ENCODE measurements around the gene ANO8.

ANO8 gene

GRCh38 chr19:17346109-17346671 lies 11.5 kb upstream of the ANO8 start:
- peak; percentile 16 to 20 for DNase-seq (ENCODE audit: low read depth in 2 of 2)

- DNase-seq (ENCODE audit: low read depth in 2 of 2) = no peak
These were observed 7.2 kb upstream of the ANO8 start for GRCh38 chr19:17341845-17342244.

DNA sequence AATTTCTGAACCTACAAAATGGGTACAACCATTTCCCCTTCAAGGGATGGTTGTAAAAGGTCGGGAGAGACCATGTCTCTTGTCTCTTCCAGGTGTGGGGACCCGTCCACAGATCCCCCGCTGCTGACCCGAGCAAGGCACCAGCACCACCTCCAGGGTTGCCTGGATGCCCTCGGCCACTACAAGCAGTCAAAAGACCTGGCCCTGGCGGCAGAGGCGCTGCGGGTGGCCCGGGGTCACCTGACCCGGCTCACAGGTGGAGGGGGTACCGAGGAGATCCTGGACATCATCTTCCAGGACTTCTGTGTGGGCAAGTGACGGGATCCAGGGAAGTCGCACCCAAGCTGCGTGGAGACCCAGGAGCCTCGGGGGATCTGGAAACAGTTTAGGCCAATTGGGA lies 6.7 kb upstream of the ANO8 start:
- DNase-seq (ENCODE audit: low read depth in 2 of 2) = no peak

GRCh38 chr19:17340871-17341357 lies 6.3 kb upstream of the ANO8 start:
- DNase-seq (ENCODE audit: low read depth in 2 of 2) = no peak

GRCh38 chr19:17340302-17340870 lies 5.7 kb upstream of the ANO8 start:
- no peak for DNase-seq (ENCODE audit: low read depth in 2 of 2)

DNA sequence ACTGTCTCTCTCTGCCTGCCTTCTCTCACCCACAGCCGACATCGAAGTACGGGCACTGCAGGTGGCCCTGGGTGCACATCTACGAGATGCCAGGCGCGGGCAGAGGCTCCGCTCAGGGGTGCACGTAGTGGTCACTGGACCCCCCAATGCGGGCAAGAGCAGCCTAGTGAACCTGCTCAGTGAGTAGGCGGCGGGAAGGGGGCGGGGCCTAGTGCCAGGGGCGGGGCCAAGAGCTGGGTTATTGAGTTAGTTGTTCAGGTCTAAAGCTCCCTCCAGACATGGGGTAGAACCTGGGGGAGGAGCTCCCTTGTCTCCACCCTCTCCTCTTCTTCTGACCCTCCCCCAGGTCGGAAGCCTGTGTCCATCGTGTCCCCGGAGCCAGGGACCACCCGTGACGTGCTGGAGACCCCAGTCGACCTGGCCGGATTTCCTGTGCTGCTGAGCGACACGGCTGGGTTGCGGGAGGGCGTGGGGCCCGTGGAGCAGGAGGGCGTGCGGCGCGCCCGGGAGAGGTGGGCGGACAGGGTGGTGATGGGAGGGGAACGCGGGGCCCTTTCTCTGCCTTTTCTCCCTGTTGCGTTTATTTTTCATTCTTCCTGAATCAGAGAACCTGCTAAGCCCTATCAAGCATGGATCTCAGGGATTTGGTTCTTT lies 4.6 kb upstream of the ANO8 start:
- DNase-seq (ENCODE audit: low read depth in 2 of 2) = no peak

DNA sequence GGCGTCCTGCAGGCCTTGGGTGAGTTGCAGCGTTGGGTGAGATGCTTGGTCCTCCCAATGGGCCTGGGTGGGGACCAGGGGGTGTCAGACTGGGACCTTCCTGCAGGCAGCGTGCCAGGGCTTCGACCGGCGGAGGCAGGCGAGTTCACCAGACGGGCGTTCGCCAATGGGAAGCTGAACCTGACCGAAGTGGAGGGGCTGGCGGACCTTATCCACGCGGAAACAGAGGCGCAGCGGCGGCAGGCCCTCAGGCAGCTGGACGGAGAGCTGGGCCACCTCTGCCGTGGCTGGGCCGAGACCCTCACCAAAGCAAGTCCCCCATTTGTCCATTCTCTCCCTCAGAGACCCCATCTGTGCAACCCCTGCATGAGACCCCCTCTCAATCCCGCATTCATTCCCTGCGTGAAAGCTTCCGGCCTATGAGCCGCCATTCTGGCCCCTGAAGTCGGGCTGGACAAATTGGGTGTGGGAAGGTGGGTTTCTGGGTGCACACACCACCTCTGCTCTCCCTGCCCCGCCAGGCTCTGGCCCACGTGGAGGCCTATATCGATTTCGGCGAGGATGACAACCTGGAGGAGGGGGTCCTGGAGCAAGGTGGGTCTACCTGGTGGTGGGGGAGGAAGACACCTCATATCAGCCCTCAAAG lies 3.9 kb upstream of the ANO8 start:
- no peak for DNase-seq (ENCODE audit: low read depth in 2 of 2)

DNA sequence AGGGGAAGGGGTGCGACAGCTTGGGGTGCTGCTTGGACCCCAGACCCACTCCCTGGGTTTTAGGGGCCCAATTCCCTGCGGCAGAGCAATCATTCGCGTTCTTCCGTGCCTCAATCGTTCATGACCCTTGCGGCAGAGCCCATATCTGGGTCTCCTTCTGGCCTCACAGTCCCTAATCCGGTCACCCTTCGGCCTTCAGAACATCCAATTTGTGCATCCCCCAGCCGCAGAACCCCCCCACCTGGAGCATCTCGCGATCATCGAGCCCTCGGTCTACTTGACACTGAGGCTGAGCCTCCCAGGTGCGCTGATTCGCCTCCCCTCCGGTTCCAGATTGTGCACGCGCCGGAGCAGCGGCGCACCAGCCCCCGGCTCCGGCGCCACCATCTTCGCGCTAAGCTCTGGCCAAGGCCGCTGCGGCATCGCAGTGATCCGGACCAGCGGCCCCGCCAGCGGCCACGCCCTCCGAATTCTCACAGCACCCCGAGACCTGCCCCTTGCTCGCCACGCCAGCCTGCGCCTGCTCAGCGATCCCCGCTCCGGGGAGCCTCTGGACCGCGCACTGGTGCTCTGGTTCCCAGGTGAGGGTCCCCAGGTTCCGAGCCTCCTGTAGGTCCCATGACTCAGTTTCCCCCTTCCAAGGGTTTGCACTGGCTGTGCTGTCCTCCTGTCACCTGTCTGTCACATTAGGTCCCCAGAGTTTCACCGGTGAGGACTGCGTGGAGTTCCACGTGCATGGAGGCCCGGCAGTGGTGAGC lies 3.2 kb upstream of the ANO8 start:
- no peak for DNase-seq (ENCODE audit: low read depth in 2 of 2)

- DNase-seq (ENCODE audit: low read depth in 2 of 2) = peak; percentile 95 to 96
These were observed 2.4 kb upstream of the ANO8 start, which contains the start of gene GTPBP3 for GRCh38 chr19:17336872-17337674. Gene GTPBP3 (plus strand): TSS chr19:17337553. CDS start chr19:17337612, 59 bp downstream.

GRCh38 chr19:17335575-17335974 lies 920 bp upstream of the ANO8 start:
- DNase-seq (ENCODE audit: low read depth in 2 of 2) = no peak

- peak; percentile 61 to 64 for DNase-seq (ENCODE audit: low read depth in 2 of 2)
These were observed 843 bp downstream of the ANO8 start for GRCh38 chr19:17333611-17334413.

GRCh38 chr19:17332677-17333581 lies 1.7 kb downstream of the ANO8 start:
- DNase-seq (ENCODE audit: low read depth in 2 of 2) = peak in 1 of 2 experiments; percentile 20

DNA sequence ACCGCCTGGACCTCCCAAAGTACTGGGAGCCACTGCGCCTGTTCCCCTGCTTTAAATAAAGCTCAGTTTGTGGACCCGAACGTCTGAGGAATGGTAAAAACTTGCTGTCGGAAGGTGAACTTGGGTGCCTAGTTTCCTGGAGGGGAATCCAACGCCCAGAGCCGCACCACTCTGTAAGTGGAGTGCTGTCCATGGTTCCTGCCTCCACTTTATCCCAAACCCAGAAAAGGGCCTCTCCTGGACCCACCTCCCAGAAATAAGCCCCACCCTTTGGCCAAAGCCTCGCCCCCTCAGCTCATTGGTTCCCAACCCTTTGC lies 2.3 kb downstream of the ANO8 start:
- DNase-seq (ENCODE audit: low read depth in 2 of 2) = no peak

DNA sequence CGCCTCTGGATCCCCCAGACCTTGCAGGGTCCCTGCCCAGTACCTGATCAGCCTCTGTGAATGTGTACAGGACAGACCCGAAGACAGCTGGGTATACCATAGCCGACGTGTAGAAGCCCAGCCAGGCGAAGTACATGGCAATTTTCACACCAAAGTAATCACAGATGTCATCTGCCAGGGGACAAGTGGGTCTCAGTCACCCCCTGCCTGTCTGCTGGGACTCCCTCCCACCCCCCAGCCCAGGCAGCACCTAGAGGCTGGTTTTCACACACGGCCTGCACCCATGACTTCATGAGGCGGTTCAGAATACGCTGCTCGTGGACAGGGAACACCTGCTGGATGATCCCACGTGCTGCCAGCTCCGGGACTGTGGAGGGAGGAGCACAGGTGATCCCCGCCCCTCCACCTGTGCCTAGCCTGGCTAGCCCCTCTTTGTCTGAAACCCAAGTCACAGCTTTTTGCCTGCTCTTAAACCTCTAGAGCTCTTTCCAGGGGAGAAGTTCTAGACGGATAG lies 3.6 kb downstream of the ANO8 start:
- no peak for DNase-seq (ENCODE audit: low read depth in 2 of 2)

DNA sequence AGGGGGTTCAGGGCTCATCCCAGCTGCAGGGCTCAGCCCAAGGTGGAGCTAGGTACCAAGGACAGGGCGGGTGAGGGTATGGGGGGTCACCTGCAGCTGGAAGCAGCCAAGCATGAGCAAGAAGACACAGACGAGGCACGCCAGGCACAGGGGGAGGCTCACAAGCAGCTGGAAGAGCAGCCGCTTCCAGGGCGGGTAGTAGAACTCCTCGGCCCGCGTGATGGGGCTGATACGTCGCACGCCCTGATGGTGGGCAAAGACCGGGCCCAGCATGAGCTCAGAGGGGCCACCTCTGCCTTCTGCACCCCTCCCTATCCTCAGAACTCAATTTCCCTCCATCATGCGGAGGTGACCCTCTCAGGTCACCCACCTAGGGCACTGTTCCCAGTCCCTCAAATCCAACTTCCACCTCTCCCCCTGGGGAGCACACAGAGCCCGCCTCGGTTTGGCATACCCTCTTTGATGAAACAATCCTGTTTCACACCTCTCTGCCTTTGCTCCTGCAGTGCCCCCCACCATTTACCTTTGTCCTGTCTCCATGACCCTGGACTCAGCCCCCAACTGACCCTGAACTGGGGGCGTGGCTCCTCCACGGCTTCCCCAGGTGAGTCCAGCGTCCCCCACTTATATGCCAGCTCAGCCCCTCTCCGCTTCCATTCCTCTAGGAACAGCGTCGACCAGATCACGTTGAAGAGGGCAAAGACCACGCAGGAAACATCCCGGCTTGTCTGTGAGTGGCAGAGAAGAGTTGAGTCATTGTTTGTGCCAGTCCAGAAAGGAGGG lies 4.2 kb downstream of the ANO8 start:
- DNase-seq (ENCODE audit: low read depth in 2 of 2) = no peak

DNA sequence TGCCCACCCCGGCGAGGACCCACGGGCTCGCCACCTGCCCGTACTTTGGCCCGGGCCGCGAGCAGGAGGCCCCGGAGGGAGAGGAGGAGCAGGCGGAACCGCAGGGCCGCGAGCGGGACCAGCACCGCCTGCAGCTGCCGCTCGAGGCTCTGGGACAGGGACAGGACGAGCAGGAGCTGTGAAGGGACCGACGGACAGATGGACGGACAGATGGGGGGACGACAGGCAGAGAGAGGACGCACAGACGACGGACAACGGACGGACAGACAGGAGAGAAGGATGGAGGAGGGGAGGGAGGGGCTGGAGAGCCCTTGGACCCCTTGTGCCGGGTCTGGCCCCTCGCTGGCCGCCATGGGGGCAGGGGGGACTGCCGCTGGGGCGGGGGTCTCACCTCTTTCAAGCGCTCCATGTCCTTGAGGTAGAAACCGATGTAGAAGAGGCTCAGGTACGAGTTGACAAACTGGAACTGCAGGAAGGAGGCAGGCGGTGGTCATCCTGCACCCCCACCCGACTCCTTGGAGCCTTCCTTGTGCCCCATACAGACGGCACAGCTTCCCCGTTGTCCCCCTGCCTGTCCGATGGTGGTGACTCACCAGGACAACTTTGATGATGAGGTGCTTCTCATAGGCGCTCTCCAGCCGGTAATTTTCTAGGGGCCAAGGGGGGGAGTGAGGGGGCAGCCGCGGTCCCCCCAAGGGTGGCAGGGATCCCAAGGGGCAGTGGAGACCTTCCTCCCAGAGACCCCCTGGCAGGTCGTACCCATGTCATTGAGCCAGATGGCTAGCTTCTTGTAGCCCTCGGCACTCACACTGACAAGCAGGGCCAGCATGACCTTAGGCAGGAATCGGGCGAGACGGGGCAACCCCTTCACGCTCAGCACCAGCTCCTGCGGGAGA lies 5.0 kb downstream of the ANO8 start:
- no peak for DNase-seq (ENCODE audit: low read depth in 2 of 2)
